GM06990 (cell line): Measurements from ENCODE around the gene PRKAG3.
"Not testable (repeated sequence)": the region's sequence is repeated elsewhere in the genome, so short reads cannot be mapped to it uniquely, and the experiment has no call there.

Experiments used
- DNase-seq: peaks from one replicate; pipeline ENCODE4 v3.0.0-alpha.2; 2011; ENCODE audit not compliant: insufficient read length; ENCODE audit errors: extremely low read depth
- H3K27me3 ChIP-seq: replicated peaks from 2 replicates; pipeline ENCODE4 v1.6.0; 2011; ENCODE audit warnings: low read length; ENCODE audit not compliant: control insufficient read depth, insufficient read depth
- H3K36me3 ChIP-seq: 2 replicates; pipeline ENCODE4 v1.5.1; 2011; ENCODE audit warnings: low read length; ENCODE audit not compliant: control insufficient read depth, insufficient read depth
- H3K4me3 ChIP-seq: replicated peaks from 2 replicates; pipeline ENCODE4 v1.5.1; 2011; ENCODE audit warnings: low read depth, mild to moderate bottlenecking, control low read depth, low read length
- CTCF ChIP-seq: IDR thresholded peaks from 2 replicates; pipeline ENCODE4 v1.5.1; 2011; ENCODE audit warnings: low read length, control low read depth, mild to moderate bottlenecking, inconsistent platforms; ENCODE audit not compliant: insufficient read depth, poor library complexity, severe bottlenecking

PRKAG3 gene

GRCh38 chr2:218853766-218854165 lies 22.2 kb upstream of the PRKAG3 start:
- DNase-seq: no peak
- H3K4me3 ChIP-seq: no peak overlapping the region
- no peaks in the 10 kb centered on the region; the same call in none of the 2 replicates for H3K27me3 ChIP-seq
- no peak for TF ChIP-seq CTCF
- no peaks in the 10 kb centered on the region for H3K36me3 ChIP-seq

GRCh38 chr2:218852911-218853667 lies 21.5 kb upstream of the PRKAG3 start:
- Histone ChIP-seq H3K27me3 (no peaks in the 10 kb centered on the region; the same call in none of the 2 replicates), H3K4me3 (no peak overlapping the region), H3K36me3 (no peaks in the 10 kb centered on the region)
- DNase-seq: no peak
- peak; percentile 78 for TF ChIP-seq CTCF

GRCh38 chr2:218851286-218851685 lies 19.7 kb upstream of the PRKAG3 start:
- DNase-seq: no peak
- Histone ChIP-seq H3K4me3 (no peak overlapping the region), H3K36me3 (no peaks in the 10 kb centered on the region), H3K27me3 (no peaks in the 10 kb centered on the region; the same call in 1 of the 2 replicates)
- no peak for TF ChIP-seq CTCF

GRCh38 chr2:218850796-218851195 lies 19.2 kb upstream of the PRKAG3 start:
- no peak for DNase-seq
- TF ChIP-seq CTCF: no peak
- Histone ChIP-seq H3K36me3 (no peaks in the 10 kb centered on the region), H3K27me3 (no peaks in the 10 kb centered on the region; the same call in 1 of the 2 replicates), H3K4me3 (no peak overlapping the region)

- H3K36me3 ChIP-seq: no peaks in the 10 kb centered on the region
- no peak for TF ChIP-seq CTCF
- DNase-seq: no peak
- H3K4me3 ChIP-seq: no peak overlapping the region
- H3K27me3 ChIP-seq: no peaks in the 10 kb centered on the region; the same call in 1 of the 2 replicates
Measured at GRCh38 chr2:218849721-218850120, 18.1 kb upstream of the PRKAG3 start.

GRCh38 chr2:218846963-218847362 lies 15.4 kb upstream of the PRKAG3 start:
- DNase-seq, H3K27me3 ChIP-seq, H3K4me3 ChIP-seq, H3K36me3 ChIP-seq: not testable (repeated sequence)

GRCh38 chr2:218844334-218844733 lies 12.7 kb upstream of the PRKAG3 start:
- DNase-seq: not testable (repeated sequence)

More at GRCh38 chr2:218844334-218844733, 12.7 kb upstream of the PRKAG3 start:
- not testable (repeated sequence) for H3K4me3 ChIP-seq, H3K27me3 ChIP-seq, H3K36me3 ChIP-seq
